ENCODE measurements around the gene LRP4. TPM values are rescaled to one million over a fixed set of nuclear protein-coding genes. Genes with fewer than 3 reads are reported as not detected.

Gene LRP4
- total and polyA plus RNA-seq, 2 donors (not counting 3 experiments of a cell fraction or from before 2014, with no cell fraction given), result 0.86 to 2.0 TPM

DNA sequence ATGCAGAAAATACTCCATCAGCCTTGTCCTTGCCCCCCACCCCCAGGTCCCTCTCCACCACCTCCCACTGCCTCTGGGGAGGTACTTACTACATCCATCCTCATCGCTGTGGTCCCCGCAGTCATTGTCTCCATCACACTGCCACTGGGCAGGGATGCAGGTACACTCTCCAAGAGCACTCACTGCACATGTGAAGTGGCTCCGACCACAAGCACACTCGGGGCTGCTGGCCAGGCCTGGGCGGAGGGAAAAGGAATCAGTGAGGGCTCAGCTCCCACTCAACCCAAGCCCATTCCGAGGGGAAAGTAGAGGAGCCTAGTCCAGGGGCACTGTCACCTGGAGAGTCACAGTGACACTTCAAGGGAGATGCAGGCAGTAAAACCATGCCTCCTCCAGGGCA lies 15.7 kb downstream of the LRP4 start:
- H4K20me1 ChIP-seq (replicated peaks; ENCODE audit: control insufficient read depth, extremely low read depth, insufficient read depth, low read length), result no peaks in the 10 kb centered on the region
- H3K36me3 ChIP-seq (ENCODE audit: control insufficient read depth in 2 of 2, extremely low read depth in 1 of 2, insufficient read depth in 2 of 2, low read length in 2 of 2), result no peaks in the 10 kb centered on the region
- no peak overlapping the region for H3K27ac ChIP-seq (ENCODE audit: insufficient read depth, low read depth, low read length)
- H3K9me1 ChIP-seq (replicated peaks; ENCODE audit: control insufficient read depth, extremely low read depth, insufficient read depth, low read length), result no peaks in the 10 kb centered on the region
- no TSS peak for BruUV-seq (replicated peaks)
- no peaks in the 10 kb centered on the region for H3K9me3 ChIP-seq (replicated peaks; ENCODE audit: control insufficient read depth, insufficient read depth, low read length)
- no peaks in the 10 kb centered on the region for H3K27me3 ChIP-seq (ENCODE audit: control insufficient read depth in 2 of 2, insufficient read depth in 2 of 2, low read length in 2 of 2)
- H3K9ac ChIP-seq (replicated peaks; ENCODE audit: extremely low read depth, insufficient read depth, low read length), result no peak overlapping the region
- H2AFZ ChIP-seq (ENCODE audit: low read depth, low read length), result no peak overlapping the region
- FAIRE-seq (no peak), DNase-seq (ENCODE audit: low read depth, low spot score) (no peak)
- peaks cover 9% of the 10 kb centered on the region for H3K4me1 ChIP-seq (ENCODE audit: control insufficient read depth, extremely low read depth, insufficient read depth, low read length)
- ChIA-PET POLR2A (no interaction called here), CTCF (interaction anchor here (3.1 to 4.6 kb wide), 3 partner anchors 8 to 251 kb away, joined by 12 to 24 read pairs (median 16); no protein-coding TSS in a partner anchor)
- no peaks in the 10 kb centered on the region for H3K79me2 ChIP-seq (ENCODE audit: control insufficient read depth, insufficient read depth, low read length)
- intact Hi-C loops (cut with micrococcal nuclease), result no loop called here
- no peak overlapping the region for H3K4me3 ChIP-seq (replicated peaks in 1 of 3; ENCODE audit: insufficient read depth in 1 of 3, low read depth in 1 of 3, low read length in 3 of 3)
- no peak overlapping the region for H3K4me2 ChIP-seq (ENCODE audit: insufficient read depth, low read length)
- TF ChIP-seq CTCF (IDR thresholded peaks at IDR 0.05; ENCODE audit: extremely low read depth in 1 of 2, insufficient read depth in 1 of 2, low read depth in 1 of 2, low read length in 2 of 2), result no peak
- no peak for TF ChIP-seq POLR2AphosphoS5 (IDR thresholded peaks at IDR 0.05; ENCODE audit: insufficient read depth, low read depth, low read length)
- TF ChIP-seq MYC (IDR thresholded peaks at IDR 0.05; ENCODE audit: low read depth, low read length), result no peak
- TF ChIP-seq, protein P1, sequence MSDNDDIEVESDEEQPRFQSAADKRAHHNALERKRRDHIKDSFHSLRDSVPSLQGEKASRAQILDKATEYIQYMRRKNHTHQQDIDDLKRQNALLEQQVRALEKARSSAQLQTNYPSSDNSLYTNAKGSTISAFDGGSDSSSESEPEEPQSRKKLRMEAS (IDR thresholded peaks at IDR 0.05; ENCODE audit: insufficient read depth, insufficient read length), result no peak
- no peak for TF ChIP-seq JUN (IDR thresholded peaks at IDR 0.05; ENCODE audit: borderline replicate concordance, insufficient read depth, insufficient read length, low read depth)
- TF ChIP-seq EZH2 (IDR thresholded peaks at IDR 0.05; ENCODE audit: borderline replicate concordance, low read depth, low read length, severe bottlenecking), result no peak
- no peak for TF ChIP-seq GATA2 (IDR thresholded peaks at IDR 0.05; ENCODE audit: insufficient read depth, insufficient read length, low read depth, low read length)
- no peak for TF ChIP-seq FOS (IDR thresholded peaks at IDR 0.05; ENCODE audit: borderline replicate concordance, insufficient read depth, low read length)
- TF ChIP-seq POLR2A (IDR thresholded peaks at IDR 0.05; ENCODE audit: low read depth, low read length), result no peak
- dilution Hi-C loops (cut with MboI; ENCODE audit: extremely low pct_ligation_motif_present, low sequenced_read_pairs), result no loop called here
